Pancreas (tissue), 10 donors: Measurements from ENCODE around the gene ASB5. TPM values are rescaled to one million over a fixed set of nuclear protein-coding genes. Genes with fewer than 3 reads are reported as not detected.

Experiments
- ATAC-seq, 4 donors: fragments of 200-7000 bp; cut with Tn5 transposase; one replicate each; pipeline versions ENCODE4 v1.8.0 to v1.9.1; 2020; ENCODE audit warnings: mild to moderate bottlenecking in 4 of 4, moderate library complexity in 4 of 4
- DNase-seq, 6 donors: peaks; one replicate each; pipeline ENCODE4 v3.0.0-alpha.2; 2020
- FAIRE-seq: peaks from 2 replicates; lab custom pipeline; 2012; peaks lifted over from hg19 to GRCh38; lab: Jason Lieb, UNC
- H3K27ac ChIP-seq, 4 donors: fragments of 200-600 bp; sonication (generic); 1 replicate in 3 of 4; 2 replicates in 1 of 4; pipeline versions ENCODE4 v1.5.0 to v1.8.0; 2020
- H3K27me3 ChIP-seq, 4 donors: fragments of 200-600 bp; one replicate each; pipeline ENCODE4 v1.8.0; 2021
- H3K36me3 ChIP-seq, 3 donors: fragments of 200-600 bp; sonication (generic) in 1 of 3; one replicate each; pipeline versions ENCODE4 v1.5.0 to v1.8.0; 2020 to 2021
- H3K4me1 ChIP-seq, 3 donors: fragments of 200-600 bp; one replicate each; pipeline ENCODE4 v1.8.0; 2021
- H3K4me3 ChIP-seq, 4 donors: fragments of 200-600 bp; sonication (generic) in 2 of 4; one replicate each; pipeline versions ENCODE4 v1.5.0 to v1.8.0; 2020 to 2021
- H3K9me3 ChIP-seq, 4 donors: fragments of 200-600 bp; one replicate each; pipeline ENCODE4 v1.8.0; 2021
- WGBS, 2 donors: extraction: QIAGEN DNeasy Blood & Tissue Kit; methylation state at CpG; one replicate each; pipeline ENCODE4 v1.1.7; 2013; 5-methylcytosine and 5-hydroxymethylcytosine counted together
- intact Hi-C, 3 donors: fragments of 100-400 bp; cut with DNase I; formaldehyde crosslinking; loops; one replicate each; pipeline versions ENCODE4 v1.11.1 to v1.14.2; 2022
- polyA plus RNA-seq, 2 donors: library from polyadenylated mRNA; stranded (reverse); fragments of 200-250 nt; gene quantifications; one replicate each; pipeline ENCODE4 v1.2.3, GENCODE V29; 2013
- total RNA-seq, 6 donors: library from RNA; stranded (reverse); fragmentation: NEBNext Ultra II Directional in 4 of 6; extraction: Animal tissue kit (Norgen Biotek cat#: 25700) in 4 of 6; gene quantifications; one replicate each; pipeline versions ENCODE4 v1.2.1 to v1.2.4, GENCODE V29; 2021 to 2023
- TF ChIP-seq, protein P1 (sequence below), 4 donors: fragments of 200-600 bp; sonication (generic) in 3 of 4; IDR thresholded peaks; one replicate each; pipeline versions ENCODE4 v1.5.0 to v1.8.0; 2021; ENCODE audit warnings: antibody characterized with exemption in 4 of 4
- donor health status: healthy with polysubstance abuse.
- donor health status: DM: no; HTN: no; CAD: no; lungs with moderate emphysema.
- donor health status: DM: no; HTN: no; CAD: no.
- donor health status: control.
- donor health status: control.
- donor health status: Bipolar disorder and iron deficiency.
- donor health status: DM: yes; HTN: yes; CAD: no.
- donor health status: DM: no; HTN: no; CAD: no.
- donor health status: DM: no; HTN: no; CAD: no.
- donor health status: DM: yes; HTN: yes; CAD: no.

ASB5 gene
- total and polyA plus RNA-seq, 8 donors = 0.08 to 0.38 TPM; not detected in 6

- TF ChIP-seq, protein P1, sequence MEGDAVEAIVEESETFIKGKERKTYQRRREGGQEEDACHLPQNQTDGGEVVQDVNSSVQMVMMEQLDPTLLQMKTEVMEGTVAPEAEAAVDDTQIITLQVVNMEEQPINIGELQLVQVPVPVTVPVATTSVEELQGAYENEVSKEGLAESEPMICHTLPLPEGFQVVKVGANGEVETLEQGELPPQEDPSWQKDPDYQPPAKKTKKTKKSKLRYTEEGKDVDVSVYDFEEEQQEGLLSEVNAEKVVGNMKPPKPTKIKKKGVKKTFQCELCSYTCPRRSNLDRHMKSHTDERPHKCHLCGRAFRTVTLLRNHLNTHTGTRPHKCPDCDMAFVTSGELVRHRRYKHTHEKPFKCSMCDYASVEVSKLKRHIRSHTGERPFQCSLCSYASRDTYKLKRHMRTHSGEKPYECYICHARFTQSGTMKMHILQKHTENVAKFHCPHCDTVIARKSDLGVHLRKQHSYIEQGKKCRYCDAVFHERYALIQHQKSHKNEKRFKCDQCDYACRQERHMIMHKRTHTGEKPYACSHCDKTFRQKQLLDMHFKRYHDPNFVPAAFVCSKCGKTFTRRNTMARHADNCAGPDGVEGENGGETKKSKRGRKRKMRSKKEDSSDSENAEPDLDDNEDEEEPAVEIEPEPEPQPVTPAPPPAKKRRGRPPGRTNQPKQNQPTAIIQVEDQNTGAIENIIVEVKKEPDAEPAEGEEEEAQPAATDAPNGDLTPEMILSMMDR (IDR thresholded peaks at IDR 0.05) = no peak
- FAIRE-seq = no peak
- H3K27ac ChIP-seq = peak within 1 kb of the TSS in 3 of 4 donors; percentile 44 to 65 (median 47)
- DNase-seq = peak; percentile 91 to 97 (median 95)
- no peaks in the 10 kb centered on the region for H3K36me3 ChIP-seq
- H3K4me1 ChIP-seq = peaks cover 0 to 4% (median 0%) of the 10 kb centered on the region in 3 donors
- WGBS, 2 donors = 0 to 1% methylated on average over 45 of the region's 45 CpGs
- no peaks in the 10 kb centered on the region for H3K27me3 ChIP-seq
- H3K4me3 ChIP-seq = peak within 1 kb of the TSS; percentile 38 to 68 (median 48)
- H3K9me3 ChIP-seq = no peaks in the 10 kb centered on the region
- peak; percentile 100 for ATAC-seq
- intact Hi-C loops = no loop called here
Measured at GRCh38 chr4:176195184-176195978, 73.6 kb downstream of the ASB5 start, which contains the start of gene SPATA4. SPATA4 (minus strand) TSS chr4:176195585; CDS start chr4:176195562, 23 bp downstream.

- TF ChIP-seq, protein P1 (IDR thresholded peaks at IDR 0.05) = no peak
- no peak for DNase-seq
- 64 to 74% methylated on average over 3 of the region's 3 CpGs for WGBS, 2 donors
- FAIRE-seq = no peak
- H3K4me1 ChIP-seq = peaks cover 0 to 4% (median 0%) of the 10 kb centered on the region in 3 donors
- intact Hi-C loops = no loop called here
- H3K4me3 ChIP-seq = no peak overlapping the region
- no peak for ATAC-seq
- H3K36me3 ChIP-seq = no peaks in the 10 kb centered on the region
- no peak overlapping the region for H3K27ac ChIP-seq
- H3K9me3 ChIP-seq = no peaks in the 10 kb centered on the region
- peaks cover 0 to under 1% (median 0%) of the 10 kb centered on the region in 4 donors for H3K27me3 ChIP-seq
Measured at GRCh38 chr4:176193938-176194337, 75.1 kb downstream of the ASB5 start.

DNA sequence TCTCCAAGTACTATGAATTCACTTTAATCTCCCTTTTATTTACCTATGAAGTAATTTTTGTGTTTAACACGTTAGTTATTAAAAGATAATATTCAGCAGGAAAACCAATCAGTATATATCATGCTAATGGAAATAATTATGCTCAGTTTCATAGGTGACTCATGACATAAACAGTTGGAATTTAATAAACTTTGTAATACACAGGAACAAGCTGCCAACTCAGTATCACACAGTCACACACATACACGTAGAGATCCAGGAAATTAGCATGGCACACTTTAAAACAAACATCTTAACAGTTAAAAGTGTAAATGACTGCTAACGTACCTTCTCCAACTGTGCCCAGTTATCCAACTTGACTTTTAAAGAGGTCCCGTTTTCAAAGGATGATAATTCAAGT lies 75.9 kb downstream of the ASB5 start:
- intact Hi-C loops = no loop called here
- no peak for DNase-seq
- Histone ChIP-seq H3K36me3 (no peaks in the 10 kb centered on the region), H3K9me3 (no peaks in the 10 kb centered on the region), H3K4me3 (no peak overlapping the region), H3K27ac (no peak overlapping the region), H3K27me3 (peaks cover 0 to 4% (median 0%) of the 10 kb centered on the region in 4 donors), H3K4me1 (peaks cover 0 to 4% (median 0%) of the 10 kb centered on the region in 3 donors)
- FAIRE-seq = no peak
- TF ChIP-seq, protein P1 (IDR thresholded peaks at IDR 0.05) = no peak
- WGBS, 2 donors = 13 to 14% methylated on average over 4 of the region's 4 CpGs
- no peak for ATAC-seq

DNA sequence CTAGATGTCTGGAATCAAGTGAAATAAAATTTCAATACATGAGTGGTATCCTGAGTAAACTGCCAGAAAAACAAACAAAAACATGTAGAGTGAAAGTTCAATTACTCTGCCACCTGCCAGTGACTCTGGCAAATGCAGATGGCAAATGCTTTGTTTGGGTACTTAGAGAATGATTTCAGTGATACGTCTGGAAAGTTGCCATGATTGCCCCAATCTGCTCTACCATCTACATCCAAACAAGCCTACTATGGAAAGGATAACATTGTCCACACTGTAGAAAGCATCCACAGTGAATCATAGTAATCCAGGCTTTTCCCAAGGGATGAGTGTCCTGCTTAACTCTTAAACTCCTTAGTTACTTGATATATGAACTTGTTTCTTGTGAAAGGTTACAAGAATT lies 77.0 kb downstream of the ASB5 start:
- intact Hi-C loops = no loop called here
- Histone ChIP-seq H3K36me3 (no peaks in the 10 kb centered on the region), H3K27me3 (peaks cover 0 to 4% (median 0%) of the 10 kb centered on the region in 4 donors), H3K27ac (no peak overlapping the region), H3K9me3 (no peaks in the 10 kb centered on the region), H3K4me1 (peaks cover 0 to 4% (median 0%) of the 10 kb centered on the region in 3 donors), H3K4me3 (no peak overlapping the region)
- FAIRE-seq = no peak
- TF ChIP-seq, protein P1 (IDR thresholded peaks at IDR 0.05) = no peak
- WGBS, 2 donors = 11 to 27% methylated on average over 1 of the region's 1 CpG
- DNase-seq = no peak
- no peak for ATAC-seq
